Small intestine (tissue), 7 donors: ENCODE measurements around the gene NLRP4. TPM values are rescaled to one million over a fixed set of nuclear protein-coding genes. Genes with fewer than 3 reads are reported as not detected.

Source experiments
- DNase-seq, 2 donors: peaks; one replicate each; pipeline versions ENCODE4 v3.0.0 to v3.0.0-alpha.2; 2013
- FAIRE-seq: peaks from 2 replicates; lab custom pipeline; 2012; peaks lifted over from hg19 to GRCh38; lab: Jason Lieb, UNC
- H3K27ac ChIP-seq, 3 donors: one replicate each; pipeline ENCODE4 v1.5.1; 2013; ENCODE audit warnings: low read length in 2 of 3, mild to moderate bottlenecking in 2 of 3, control low read depth in 1 of 3, inconsistent platforms in 1 of 3, low read depth in 1 of 3, moderate library complexity in 1 of 3
- H3K27me3 ChIP-seq, 3 donors: one replicate each; pipeline ENCODE4 v1.6.1; 2013; ENCODE audit warnings: low read length in 3 of 3, inconsistent platforms in 1 of 3; ENCODE audit not compliant: control insufficient read depth in 3 of 3, insufficient read depth in 3 of 3
- H3K36me3 ChIP-seq, 3 donors: one replicate each; pipeline ENCODE4 v1.6.1; 2013; ENCODE audit warnings: low read length in 3 of 3, inconsistent platforms in 1 of 3, low read depth in 1 of 3, mild to moderate bottlenecking in 1 of 3, moderate library complexity in 1 of 3; ENCODE audit not compliant: control insufficient read depth in 3 of 3, insufficient read depth in 2 of 3
- H3K4me1 ChIP-seq, 3 donors: one replicate each; pipeline ENCODE4 v1.6.1; 2013; ENCODE audit warnings: low read length in 2 of 3, inconsistent platforms in 1 of 3, low read depth in 1 of 3, mild to moderate bottlenecking in 1 of 3, moderate library complexity in 1 of 3; ENCODE audit not compliant: control insufficient read depth in 3 of 3, insufficient read depth in 2 of 3
- H3K4me3 ChIP-seq, 3 donors: one replicate each; pipeline ENCODE4 v1.5.1; 2013; ENCODE audit warnings: low read length in 3 of 3, control low read depth in 1 of 3, inconsistent platforms in 1 of 3, low read depth in 1 of 3, mild to moderate bottlenecking in 1 of 3, moderate library complexity in 1 of 3
- H3K9me3 ChIP-seq, 2 donors: one replicate each; pipeline ENCODE4 v1.6.1; 2013; ENCODE audit warnings: low read depth in 1 of 2, low read length in 1 of 2; ENCODE audit not compliant: control insufficient read depth in 2 of 2, insufficient read depth in 1 of 2
- WGBS, 3 donors: extraction: QIAGEN DNeasy Blood & Tissue Kit; methylation state at CpG; one replicate each; pipeline ENCODE4 v1.1.7; 2013; 5-methylcytosine and 5-hydroxymethylcytosine counted together
- polyA plus RNA-seq, 4 donors: library from polyadenylated mRNA; stranded (reverse) in 3 of 4; unstranded in 1 of 4; fragments of 200-250 nt in 3 of 4; fragments of 120-200 nt in 1 of 4; gene quantifications; one replicate each; pipeline versions ENCODE4 v1.2.1 to v1.2.3, GENCODE V29; 2013
- donor health status: healthy with polysubstance abuse.
- donor health status: control.
- donor health status: control.
- donor health status: Bipolar disorder and iron deficiency.
- donor health status: healthy.

Gene NLRP4
- polyA plus RNA-seq, 4 donors = 0.09 TPM; not detected in 3

GRCh38 chr19:55901369-55902079 lies 65.2 kb downstream of the NLRP4 start:
- Histone ChIP-seq H3K27ac (no peak overlapping the region), H3K9me3 (peaks cover 0 to 16% of the 10 kb centered on the region in 2 donors), H3K27me3 (no peaks in the 10 kb centered on the region), H3K4me3 (no peak overlapping the region), H3K36me3 (no peaks in the 10 kb centered on the region), H3K4me1 (no peaks in the 10 kb centered on the region)
- 67 to 84% (median 76%) methylated on average over 13 of the region's 13 CpGs for WGBS, 3 donors
- DNase-seq (no peak), FAIRE-seq (no peak)

- no peak for DNase-seq
- H3K27me3 ChIP-seq = no peaks in the 10 kb centered on the region
- no peaks in the 10 kb centered on the region for H3K4me1 ChIP-seq
- H3K36me3 ChIP-seq = no peaks in the 10 kb centered on the region
- H3K4me3 ChIP-seq = no peak overlapping the region
- WGBS, 3 donors = 71 to 76% (median 74%) methylated on average over 9 of the region's 9 CpGs
- H3K9me3 ChIP-seq = peaks cover 0 to 16% of the 10 kb centered on the region in 2 donors
- no peak overlapping the region for H3K27ac ChIP-seq
- FAIRE-seq = no peak
Measured at GRCh38 chr19:55902080-55902751, 65.9 kb downstream of the NLRP4 start.

GRCh38 chr19:55907286-55907685 lies 70.9 kb downstream of the NLRP4 start:
- H3K9me3 ChIP-seq = peaks cover 0 to 23% of the 10 kb centered on the region in 2 donors
- H3K27ac ChIP-seq = no peak overlapping the region
- H3K27me3 ChIP-seq = no peaks in the 10 kb centered on the region
- no peak overlapping the region for H3K4me3 ChIP-seq
- 70 to 84% (median 78%) methylated on average over 7 of the region's 7 CpGs for WGBS, 3 donors
- H3K36me3 ChIP-seq = no peaks in the 10 kb centered on the region
- no peaks in the 10 kb centered on the region for H3K4me1 ChIP-seq
- DNase-seq (no peak), FAIRE-seq (no peak)

GRCh38 chr19:55907746-55908145 lies 71.4 kb downstream of the NLRP4 start:
- Histone ChIP-seq H3K9me3 (peaks cover 0 to 23% of the 10 kb centered on the region in 2 donors), H3K27me3 (no peaks in the 10 kb centered on the region), H3K4me1 (no peaks in the 10 kb centered on the region), H3K36me3 (no peaks in the 10 kb centered on the region), H3K27ac (no peak overlapping the region), H3K4me3 (no peak overlapping the region)
- FAIRE-seq (no peak), DNase-seq (no peak)
- WGBS, 3 donors = 80 to 84% (median 83%) methylated on average over 3 of the region's 3 CpGs

- H3K4me1 ChIP-seq = no peaks in the 10 kb centered on the region
- DNase-seq = no peak
- no peak overlapping the region for H3K4me3 ChIP-seq
- peaks cover 0 to 25% of the 10 kb centered on the region in 2 donors for H3K9me3 ChIP-seq
- H3K36me3 ChIP-seq = no peaks in the 10 kb centered on the region
- 18 to 40% (median 24%) methylated on average over 2 of the region's 2 CpGs for WGBS, 3 donors
- H3K27ac ChIP-seq = no peak overlapping the region
- no peak for FAIRE-seq
- H3K27me3 ChIP-seq = no peaks in the 10 kb centered on the region
Measured at GRCh38 chr19:55909801-55910200, 73.5 kb downstream of the NLRP4 start.

- Histone ChIP-seq H3K36me3 (no peaks in the 10 kb centered on the region), H3K27me3 (no peaks in the 10 kb centered on the region), H3K9me3 (peaks cover 0 to 14% of the 10 kb centered on the region in 2 donors), H3K4me3 (no peak overlapping the region), H3K27ac (no peak overlapping the region), H3K4me1 (no peaks in the 10 kb centered on the region)
- WGBS, 3 donors = 84 to 89% (median 86%) methylated on average over 7 of the region's 7 CpGs
- no peak for FAIRE-seq
- no peak for DNase-seq
Measured at GRCh38 chr19:55912916-55913315, 76.6 kb downstream of the NLRP4 start.

GRCh38 chr19:55913643-55914268 lies 77.4 kb downstream of the NLRP4 start:
- no peaks in the 10 kb centered on the region for H3K27me3 ChIP-seq
- peaks cover 0 to 14% of the 10 kb centered on the region in 2 donors for H3K9me3 ChIP-seq
- H3K4me3 ChIP-seq = no peak overlapping the region
- no peaks in the 10 kb centered on the region for H3K36me3 ChIP-seq
- DNase-seq (peak in 1 of 2 donors; percentile 3), FAIRE-seq (no peak)
- no peak overlapping the region for H3K27ac ChIP-seq
- H3K4me1 ChIP-seq = no peaks in the 10 kb centered on the region
- WGBS, 3 donors = 40 to 47% (median 43%) methylated on average over 9 of the region's 9 CpGs

GRCh38 chr19:55923556-55923955 lies 87.2 kb downstream of the NLRP4 start:
- DNase-seq (no peak), FAIRE-seq (no peak)
- Histone ChIP-seq H3K36me3 (no peaks in the 10 kb centered on the region), H3K27ac (no peak overlapping the region), H3K27me3 (no peaks in the 10 kb centered on the region), H3K4me1 (no peaks in the 10 kb centered on the region), H3K4me3 (no peak overlapping the region), H3K9me3 (peaks cover 0 to 26% of the 10 kb centered on the region in 2 donors)
- WGBS, 3 donors = 67 to 77% (median 77%) methylated on average over 5 of the region's 5 CpGs
